Heart left ventricle (tissue), 16 donors: Measurements from ENCODE around the gene CELF2. TPM values are rescaled to one million over a fixed set of nuclear protein-coding genes. Genes with fewer than 3 reads are reported as not detected.

Experiments
- ATAC-seq, 4 donors: fragments of 200-7000 bp; cut with Tn5 transposase; one replicate each; pipeline ENCODE4 v1.9.1; 2020 to 2022; ENCODE audit warnings: moderate library complexity in 4 of 4, mild to moderate bottlenecking in 3 of 4, moderate number of reproducible peaks in 1 of 4
- DNase-seq, 5 donors: peaks; one replicate each; pipeline ENCODE4 v3.0.0-alpha.2; 2020
- H3K27ac ChIP-seq, 12 donors: fragments of 200-600 bp; sonication (generic) in 4 of 12; one replicate each; pipeline versions ENCODE4 v1.5.0 to v1.8.0; 2016 to 2022; ENCODE audit warnings: mild to moderate bottlenecking in 2 of 12
- H3K27me3 ChIP-seq, 9 donors: fragments of 200-600 bp; sonication (generic) in 2 of 9; one replicate each; pipeline versions ENCODE4 v1.5.1 to v1.8.0; 2016 to 2022; ENCODE audit warnings: mild to moderate bottlenecking in 3 of 9
- H3K36me3 ChIP-seq, 9 donors: fragments of 200-600 bp; sonication (generic) in 2 of 9; one replicate each; pipeline versions ENCODE4 v1.5.0 to v1.8.0; 2018 to 2022; ENCODE audit warnings: mild to moderate bottlenecking in 2 of 9
- H3K4me1 ChIP-seq, 12 donors: fragments of 200-600 bp; sonication (generic) in 4 of 12; one replicate each; pipeline versions ENCODE4 v1.5.0 to v1.8.0; 2016 to 2022; ENCODE audit warnings: mild to moderate bottlenecking in 3 of 12
- H3K4me3 ChIP-seq, 12 donors: fragments of 200-600 bp; sonication (generic) in 4 of 12; one replicate each; pipeline versions ENCODE4 v1.5.0 to v1.8.0; 2017 to 2022; ENCODE audit warnings: mild to moderate bottlenecking in 9 of 12, moderate library complexity in 4 of 12
- H3K9me3 ChIP-seq, 12 donors: fragments of 200-600 bp; sonication (generic) in 4 of 12; one replicate each; pipeline versions ENCODE4 v1.5.0 to v1.8.0; 2016 to 2022; ENCODE audit warnings: mild to moderate bottlenecking in 1 of 12
- CTCF ChIP-seq, 12 donors: fragments of 200-600 bp; sonication (generic) in 4 of 12; IDR thresholded peaks; one replicate each; pipeline versions ENCODE4 v1.5.0 to v1.8.0; 2018 to 2022; ENCODE audit warnings: antibody characterized with exemption in 12 of 12, mild to moderate bottlenecking in 5 of 12
- POLR2A ChIP-seq, 2 donors: fragments of 450-650 bp; IDR thresholded peaks; one replicate each; pipeline ENCODE4 v1.6.1; 2017; ENCODE audit warnings: antibody characterized with exemption in 2 of 2, mild to moderate bottlenecking in 2 of 2, moderate library complexity in 2 of 2
- WGBS, 4 donors: extraction: QIAGEN DNeasy Blood & Tissue Kit in 2 of 4; methylation state at CpG; one replicate each; pipeline versions ENCODE4 v1.1.5 to v1.1.7; 2013 to 2018; 5-methylcytosine and 5-hydroxymethylcytosine counted together
- intact Hi-C, 10 donors: fragments of 100-400 bp; cut with DNase I; formaldehyde crosslinking; loops; one replicate each; pipeline versions ENCODE4 v1.11.1 to v1.14.2; 2022
- polyA plus RNA-seq, 2 donors: library from polyadenylated mRNA; stranded (reverse); fragments of 200-250 nt; gene quantifications; one replicate each; pipeline ENCODE4 v1.2.3, GENCODE V29; 2013
- total RNA-seq, 9 donors: library from RNA; depleted of rRNA in 2 of 9; stranded (reverse); fragments of >200 nt in 2 of 9; fragmentation: NEBNext Ultra II Directional in 3 of 9; extraction: Animal tissue kit (Norgen Biotek cat#: 25700) in 3 of 9; gene quantifications; one replicate each; pipeline versions ENCODE4 v1.1.0 to v1.2.4, GENCODE V29; 2016 to 2023
- donor health status: ischemic (EF 13 %, LVEDD 7.1; RV severe dilation, severe dysfunction).
- donor health status: healthy with polysubstance abuse.
- donor health status: DM: no; HTN: yes; CAD: no.
- donor health status: DM: no; HTN: no; CAD: no.
- donor health status: ischemic (EF 25% LVEDD 6.9; RV normal size, moderate dysfunction).
- donor health status: ischemic (EF 25% LVEDD 5.7; RV mildly dilated, moderate dysfunction).
- donor health status: healthy.
- donor health status: DM: yes; HTN: yes; CAD: no.
- donor health status: ischemic (EF 35%, LVEDD 5.7; RV mildly dilated, moderate dysfunction).
- donor health status: nonischemic (EF 11% LVEDD 7.7; RV severe dilation, severe dysfunction).
- donor health status: DM: yes; HTN: yes; CAD: no.
- donor health status: PGD.
- donor health status: ischemic (EF 29% LVEDD 5.4; RV normal size, mild dysfunction).
- donor health status: nonischemic (EF 23%, LVEDD 6.1; RV moderate dilation, normal function).

CELF2 gene
- total and polyA plus RNA-seq, 11 donors: 14.2 to 103 (median 67.1) TPM

GRCh38 chr10:11011984-11012383 lies 5.7 kb upstream of the CELF2 start:
- peaks cover 0 to 43% (median 20%) of the 10 kb centered on the region in 12 donors for H3K4me1 ChIP-seq
- ATAC-seq: no peak
- intact Hi-C loops: loop anchor here in 5 of 10 donors (5.0 to 10.0 kb wide), 7 partner anchors 137 to 277 kb away; no protein-coding TSS in a partner anchor
- TF ChIP-seq CTCF (IDR thresholded peaks at IDR 0.05) (no peak), POLR2A (IDR thresholded peaks at IDR 0.05) (no peak)
- no peak for DNase-seq
- 70 to 84% (median 73%) methylated on average over 3 of the region's 3 CpGs for WGBS, 4 donors
- H3K9me3 ChIP-seq: no peaks in the 10 kb centered on the region
- H3K36me3 ChIP-seq: no peaks in the 10 kb centered on the region
- H3K27me3 ChIP-seq: peaks cover 0 to 15% (median 0%) of the 10 kb centered on the region in 9 donors
- no peak overlapping the region for H3K4me3 ChIP-seq
- H3K27ac ChIP-seq: peak overlapping the region in 9 of 12 donors; percentile 38 to 69 (median 65)

- TF ChIP-seq CTCF (IDR thresholded peaks at IDR 0.05): no peak
- TF ChIP-seq POLR2A (IDR thresholded peaks at IDR 0.05): no peak
- peaks cover 0 to 44% (median 22%) of the 10 kb centered on the region in 12 donors for H3K4me1 ChIP-seq
- WGBS, 4 donors: 48 to 61% (median 55%) methylated on average over 15 of the region's 15 CpGs
- peak overlapping the region in 3 of 12 donors; percentile 3 to 12 (median 7) for H3K4me3 ChIP-seq
- no peaks in the 10 kb centered on the region for H3K9me3 ChIP-seq
- no peaks in the 10 kb centered on the region for H3K36me3 ChIP-seq
- H3K27me3 ChIP-seq: peaks cover 0 to 21% (median 0%) of the 10 kb centered on the region in 9 donors
- DNase-seq (peak in 1 of 5 donors; percentile 48), ATAC-seq (peak; percentile 45 to 67 (median 58))
- intact Hi-C loops: loop anchor here in 5 of 10 donors (5.0 to 10.0 kb wide), 7 partner anchors 138 to 278 kb away; no protein-coding TSS in a partner anchor
- H3K27ac ChIP-seq: peak overlapping the region in 11 of 12 donors; percentile 36 to 69 (median 55)
Observed at GRCh38 chr10:11012421-11013295, 5.0 kb upstream of the CELF2 start.

GRCh38 chr10:11013836-11014235 lies 3.8 kb upstream of the CELF2 start:
- Histone ChIP-seq H3K36me3 (no peaks in the 10 kb centered on the region), H3K4me3 (no peak overlapping the region), H3K4me1 (peaks cover 0 to 45% (median 24%) of the 10 kb centered on the region in 12 donors), H3K27ac (peak overlapping the region in 5 of 12 donors; percentile 37 to 68 (median 56)), H3K27me3 (peaks cover 0 to 27% (median 0%) of the 10 kb centered on the region in 9 donors), H3K9me3 (no peaks in the 10 kb centered on the region)
- no peak for TF ChIP-seq POLR2A (IDR thresholded peaks at IDR 0.05)
- no peak for TF ChIP-seq CTCF (IDR thresholded peaks at IDR 0.05)
- DNase-seq (no peak), ATAC-seq (no peak)
- intact Hi-C loops: loop anchor here in 5 of 10 donors (5.0 to 10.0 kb wide), 7 partner anchors 139 to 279 kb away; no protein-coding TSS in a partner anchor
- 83 to 92% (median 91%) methylated on average over 3 of the region's 3 CpGs for WGBS, 4 donors
